K562 (cell line): Measurements from ENCODE around the gene EFCAB13. TPM values are rescaled to one million over a fixed set of nuclear protein-coding genes. Genes with fewer than 3 reads are reported as not detected.

ENCODE experiments used
- ATAC-seq: fragments of 200-7000 bp; cut with Tn5 transposase; 3 replicates; pipeline ENCODE4 v1.9.1; 2020; ENCODE audit warnings: moderate library complexity
- BruUV-seq: library from RNA; stranded (reverse); fragments of 400-500 nt; replicated peaks from 2 replicates; lab custom pipeline; 2021; lab: Mats Ljungman, UMichigan
- CTCF ChIA-PET: fragments of 300-600 bp; formaldehyde crosslinking; extraction: SDS; loops from one replicate; lab custom pipeline; 2021; ENCODE audit warnings: low intra/inter-chr PET ratio; lab: Yijun Ruan, JAX
- POLR2A ChIA-PET: fragments of 300-600, 350-650 bp; sonication (Branson Sonifier 250); formaldehyde crosslinking; extraction: SDS; loops from one replicate; lab custom pipeline; 2021; ENCODE audit warnings: antibody characterized with exemption, inconsistent platforms; lab: Yijun Ruan, JAX
- DNase-seq, 4 experiments: peaks; one replicate each; pipeline versions ENCODE4 v3.0.0 to v3.0.0-alpha.2; 2011 to 2018; ENCODE audit warnings: low spot score in 3 of 4, mixed read lengths in 3 of 4; ENCODE audit errors: extremely low read depth in 1 of 4
- FAIRE-seq: peaks from 2 replicates; lab custom pipeline; 2011; peaks lifted over from hg19 to GRCh38; lab: Jason Lieb, UNC
- H2AFZ ChIP-seq: 2 replicates; pipeline ENCODE4 v1.6.0; 2011; ENCODE audit warnings: low read depth, low read length, control low read depth, inconsistent platforms
- H3K27ac ChIP-seq: fragments of 200-600 bp; 3 replicates; pipeline ENCODE4 v1.8.0; 2011; ENCODE audit warnings: low read depth, mild to moderate bottlenecking, control low read depth, inconsistent platforms, low read length, moderate library complexity, mixed read lengths; ENCODE audit errors: extremely low read depth
- H3K27me3 ChIP-seq, 2 experiments: fragments of 300-600 bp in 1 of 2; 2 replicates in 1 of 2; 3 replicates in 1 of 2; pipeline versions ENCODE4 v1.6.0 to v1.8.0; 2011; ENCODE audit warnings: inconsistent platforms in 2 of 2, low read length in 2 of 2, mild to moderate bottlenecking in 1 of 2, mixed read lengths in 1 of 2, moderate library complexity in 1 of 2; ENCODE audit not compliant: control insufficient read depth in 2 of 2, insufficient read depth in 2 of 2
- H3K36me3 ChIP-seq: fragments of 300-600 bp; 3 replicates; pipeline ENCODE4 v1.8.0; 2011; ENCODE audit warnings: mild to moderate bottlenecking, low read length, inconsistent platforms; ENCODE audit not compliant: control insufficient read depth, insufficient read depth
- H3K4me1 ChIP-seq, 2 experiments: fragments of 200-600 bp in 1 of 2; replicated peaks in 1 of 2; 2 replicates in 1 of 2; 3 replicates in 1 of 2; pipeline versions ENCODE4 v1.5.1 to v1.8.0; 2011; ENCODE audit warnings: inconsistent platforms in 2 of 2, low read length in 2 of 2, mild to moderate bottlenecking in 1 of 2, mixed read lengths in 1 of 2, moderate library complexity in 1 of 2; ENCODE audit not compliant: control insufficient read depth in 2 of 2, insufficient read depth in 2 of 2
- H3K4me2 ChIP-seq: 2 replicates; pipeline ENCODE4 v1.6.1; 2011; ENCODE audit warnings: low read length, control low read depth, inconsistent platforms, mixed read lengths; ENCODE audit not compliant: insufficient read depth
- H3K4me3 ChIP-seq: fragments of 200-600 bp; sonication (generic), shearing (Covaris generic); 2 replicates; pipeline ENCODE4 v1.5.1; 2016; ENCODE audit warnings: control low read depth, inconsistent platforms
- H3K79me2 ChIP-seq: fragments of 200-600 bp; 3 replicates; pipeline ENCODE4 v1.8.0; 2011; ENCODE audit warnings: low read length, inconsistent platforms; ENCODE audit not compliant: control insufficient read depth, insufficient read depth
- H3K9ac ChIP-seq, 2 experiments: 2 replicates each; pipeline versions ENCODE4 v1.6.0 to v1.6.1; 2011; ENCODE audit warnings: low read depth in 2 of 2, low read length in 2 of 2, control low read depth in 1 of 2, inconsistent platforms in 1 of 2, mild to moderate bottlenecking in 1 of 2, mixed read lengths in 1 of 2; ENCODE audit not compliant: insufficient read depth in 1 of 2
- H3K9me1 ChIP-seq: one replicate; pipeline ENCODE4 v1.6.0; 2011; ENCODE audit warnings: inconsistent platforms, mild to moderate bottlenecking, low read length, moderate library complexity; ENCODE audit not compliant: control insufficient read depth, insufficient read depth
- H3K9me3 ChIP-seq: replicated peaks from 2 replicates; pipeline ENCODE4 v1.5.1; 2011; ENCODE audit warnings: low read depth, low read length, inconsistent platforms; ENCODE audit not compliant: control insufficient read depth, insufficient read depth
- H4K20me1 ChIP-seq: replicated peaks from 2 replicates; pipeline ENCODE4 v1.6.1; 2011; ENCODE audit warnings: low read length, inconsistent platforms, mixed read lengths; ENCODE audit not compliant: control insufficient read depth, insufficient read depth
- C11orf30 ChIP-seq: fragments of 450-650 bp; IDR thresholded peaks from 2 replicates; pipeline ENCODE4 v1.6.1; 2016; ENCODE audit warnings: low read depth, mild to moderate bottlenecking
- ETV1 ChIP-seq: fragments of 450-650 bp; conservative IDR thresholded peaks from 2 replicates; pipeline ENCODE4 v1.6.1; 2016; ENCODE audit warnings: missing genetic modification characterization, control low read depth, low read depth, missing compliant biosample characterization
- FOXA1 ChIP-seq: fragments of 450-650 bp; IDR thresholded peaks from 2 replicates; pipeline ENCODE4 v1.6.1; 2016; ENCODE audit warnings: mild to moderate bottlenecking, borderline replicate concordance
- KAT7 ChIP-seq: sonication (generic); formaldehyde crosslinking; IDR thresholded peaks from 2 replicates; pipeline ENCODE4 v1.8.0; 2022; ENCODE audit warnings: missing genetic modification reagents, mild to moderate bottlenecking, borderline replicate concordance
- MAFG ChIP-seq: fragments of 450-650 bp; conservative IDR thresholded peaks from 2 replicates; pipeline ENCODE4 v1.6.1; 2016; ENCODE audit warnings: missing genetic modification characterization, missing compliant biosample characterization
- MEF2A ChIP-seq: IDR thresholded peaks from 2 replicates; pipeline ENCODE4 v1.6.1; 2011; ENCODE audit warnings: low read depth, mild to moderate bottlenecking, low read length, moderate library complexity; ENCODE audit not compliant: control insufficient read depth
- RB1 ChIP-seq: fragments of 450-650 bp; IDR thresholded peaks from 2 replicates; pipeline ENCODE4 v1.6.1; 2017; ENCODE audit warnings: low read depth, mild to moderate bottlenecking
- STAT5A ChIP-seq: IDR thresholded peaks from 2 replicates; pipeline ENCODE4 v1.6.1; 2012; ENCODE audit warnings: low read length, inconsistent platforms, borderline replicate concordance
- ZNF316 ChIP-seq: fragments of 450-650 bp; IDR thresholded peaks from 2 replicates; pipeline ENCODE4 v1.6.1; 2016
- ZNF445 ChIP-seq: fragments of 250-450 bp; sonication (Bioruptor Pico); IDR thresholded peaks from 2 replicates; pipeline ENCODE4 v1.4.0; 2020; ENCODE audit warnings: low read depth, mild to moderate bottlenecking, moderate library complexity
- ZNF584 ChIP-seq: fragments of 200-800 bp; sonication (Bioruptor generic); IDR thresholded peaks from 2 replicates; pipeline ENCODE4 v1.6.1; 2016; ENCODE audit warnings: low read depth, mild to moderate bottlenecking, missing genetic modification characterization, missing compliant biosample characterization
- WGBS: fragments of 100-300 bp; shearing (Covaris generic); methylation state at CpG from one replicate; pipeline ENCODE4 v1.1.6; 2016; ENCODE audit warnings: low coverage, mixed read lengths; ENCODE audit not compliant: insufficient coverage; ENCODE audit errors: missing lambda C conversion rate; 5-methylcytosine and 5-hydroxymethylcytosine counted together
- in situ Hi-C: fragments of 300-500 bp; cut with MboI; formaldehyde crosslinking; loops from 4 replicates; pipeline ENCODE4 v1.15.0; 2018; ENCODE audit warnings: inconsistent platforms, mixed read lengths
- intact Hi-C: fragments of 100-400 bp; cut with micrococcal nuclease; formaldehyde crosslinking; loops from 2 replicates; pipeline ENCODE4 v1.14.2; 2022
- polyA plus RNA-seq, 8 experiments: library from polyadenylated mRNA; depleted of rRNA in 4 of 8; stranded (reverse) in 5 of 8; unstranded in 3 of 8; fragments of >200 nt; fragmentation: Nextera tagmentation in 2 of 8; fragmentation: Illumina TruSeq in 1 of 8; extraction: Ambion mirVana in 2 of 8; extraction: Trizol in 1 of 8; gene quantifications; 2 replicates each; pipeline versions ENCODE4 v1.2.1 to v1.2.3, GENCODE V29; 2011 to 2014; ENCODE audit warnings: inconsistent platforms in 1 of 8, missing spikeins in 1 of 8
- total RNA-seq, 7 experiments: library from RNA; depleted of rRNA in 6 of 7; stranded (reverse); fragments of >200 nt in 6 of 7; fragmentation: Illumina TruSeq in 2 of 7; extraction: Trizol in 2 of 7; gene quantifications; 2 replicates each; pipeline versions ENCODE4 v1.2.1 to v1.2.3, GENCODE V29; 2011 to 2021; ENCODE audit warnings: low replicate concordance in 1 of 7

EFCAB13 gene
- total and polyA plus RNA-seq, 9 of the 15 experiments (the other 6 are each of a cell fraction or from before 2014, with no cell fraction given): 0.32 to 1.3 (median 0.95) TPM

- TF ChIP-seq MAFG (0 out of 2 replicates have a peak, but pooled peaks have one; percentile 15), ZNF316 (peak; percentile 59), ZNF584 (CRISPR knock-in tag) (no peak), C11orf30 (0 out of 2 replicates have a peak, but pooled peaks have one; percentile 33)
- no peak for DNase-seq
- Histone ChIP-seq H2AFZ (no peak overlapping the region), H3K4me2 (no peak overlapping the region), H3K79me2 (no peaks in the 10 kb centered on the region), H3K27ac (no peak overlapping the region), H3K36me3 (no peaks in the 10 kb centered on the region), H3K4me3 (no peak overlapping the region), H3K9me1 (no peaks in the 10 kb centered on the region), H3K27me3 (no peaks in the 10 kb centered on the region), H3K4me1 (no peaks in the 10 kb centered on the region), H3K9ac (no peak overlapping the region), H3K9me3 (no peaks in the 10 kb centered on the region), H4K20me1 (no peaks in the 10 kb centered on the region)
- CTCF ChIA-PET: no interaction called here
- BruUV-seq: no TSS peak
- in situ Hi-C loops: no loop called here
- POLR2A ChIA-PET: no interaction called here
- FAIRE-seq: no peak
- 24% methylated on average over 1 of the region's 1 CpG for WGBS
- ATAC-seq: no peak
- intact Hi-C loops: no loop called here
Observed at GRCh38 chr17:47414612-47415011, 90.9 kb downstream of the EFCAB13 start.

- no peaks in the 10 kb centered on the region for H3K4me1 ChIP-seq
- CTCF ChIA-PET: no interaction called here
- in situ Hi-C loops: no loop called here
- TF ChIP-seq FOXA1: no peak
- no peak for TF ChIP-seq ETV1 (tag)
- no peak for TF ChIP-seq RB1
- TF ChIP-seq KAT7 (CRISPR knock-in tag): no peak
- no peak for TF ChIP-seq MEF2A
- no peak for TF ChIP-seq STAT5A
- no peak for TF ChIP-seq ZNF445 (CRISPR knock-in tag)
- TF ChIP-seq, all 486 proteins: peak for 0
- POLR2A ChIA-PET: interaction anchor here (0.6 kb wide), 1 partner anchor 38 kb away, joined by 3 read pairs; no protein-coding TSS in a partner anchor
- H3K27ac ChIP-seq: no peak overlapping the region
- H3K27me3 ChIP-seq: no peaks in the 10 kb centered on the region
- no peaks in the 10 kb centered on the region for H3K9me1 ChIP-seq
- no peak for FAIRE-seq
- no peak overlapping the region for H3K9ac ChIP-seq
- H2AFZ ChIP-seq: no peak overlapping the region
- no peak overlapping the region for H3K4me2 ChIP-seq
- no peaks in the 10 kb centered on the region for H3K79me2 ChIP-seq
- no peaks in the 10 kb centered on the region; the same call in 1 of the 2 replicates for H3K9me3 ChIP-seq
- no peaks in the 10 kb centered on the region for H4K20me1 ChIP-seq
- no peak for ATAC-seq
- no TSS peak for BruUV-seq
- intact Hi-C loops: no loop called here
- H3K36me3 ChIP-seq: 0 out of 3 replicates have a peak, but pooled peaks cover 3% of the 10 kb centered on the region
- 96% methylated on average over 13 of the region's 113 CpGs for WGBS
- no peak for DNase-seq
- H3K4me3 ChIP-seq: no peak overlapping the region
Observed at GRCh38 chr17:47423406-47424295, 99.9 kb downstream of the EFCAB13 start.
